Hematopoietic multipotent progenitor cell treated with erythropoietin and hydrocortisone succinate and interleukin-3 and kit ligand, for 8 days (in vitro differentiated cells): ENCODE measurements around the gene VEZF1.

Experiments used
- DNase-seq: peaks from one replicate; pipeline ENCODE4 v3.0.0-alpha.2; 2015

Gene VEZF1

DNA sequence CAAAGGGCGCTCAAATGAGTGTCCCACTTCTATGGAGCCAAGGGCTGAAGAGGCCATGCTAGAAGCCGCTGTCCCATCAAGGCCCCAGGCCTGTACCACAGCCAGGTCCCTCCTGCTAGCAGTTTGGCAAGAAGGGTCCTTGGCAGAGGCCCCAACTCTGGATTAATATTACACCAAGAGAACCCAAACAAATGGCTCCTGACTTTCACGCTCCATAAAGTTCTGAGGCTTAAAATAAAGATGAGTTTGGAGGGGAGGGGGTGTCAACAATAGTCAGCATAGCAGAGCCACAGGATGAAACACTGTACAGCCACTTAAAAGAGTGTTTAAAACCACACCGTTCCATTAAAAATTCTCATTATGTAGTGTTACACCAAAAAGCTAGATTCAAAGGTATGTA, 63.4 kb downstream of the VEZF1 start:
- no peak for DNase-seq
